Astrocyte (in vitro differentiated cells and primary cell): ENCODE data around the gene GNE.

ENCODE experiments used
- EZH2 ChIP-seq: IDR thresholded peaks from 2 replicates; pipeline ENCODE4 v1.6.1; 2012; ENCODE audit warnings: mild to moderate bottlenecking, low read length, inconsistent platforms; ENCODE audit not compliant: insufficient read depth
- TF ChIP-seq, protein P1 (sequence below): IDR thresholded peaks from 2 replicates; pipeline ENCODE4 v1.5.1; 2011; ENCODE audit warnings: low read depth, mild to moderate bottlenecking, inconsistent platforms, low read length, moderate library complexity; ENCODE audit not compliant: insufficient read depth

DNA sequence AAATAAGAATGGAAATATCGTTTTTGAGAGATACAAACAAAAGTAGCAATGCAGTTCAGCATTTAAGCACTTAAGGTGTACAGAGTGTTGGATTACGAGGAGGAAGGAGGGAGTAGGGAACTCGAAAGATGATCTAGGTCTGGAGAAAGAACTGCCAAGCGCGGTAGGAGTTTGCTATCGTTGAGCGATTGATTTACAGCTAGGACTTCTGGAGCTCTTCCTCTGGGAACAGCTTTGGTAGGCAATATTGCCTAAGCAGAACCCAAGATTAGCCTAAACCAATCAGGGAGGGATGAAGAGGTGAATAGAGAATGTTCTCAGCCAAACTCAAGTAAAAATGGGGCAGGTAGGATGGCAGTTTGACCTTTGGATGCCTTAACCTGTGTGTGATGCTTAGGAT is 66.6 kb downstream of the GNE start:
- TF ChIP-seq, protein P1, sequence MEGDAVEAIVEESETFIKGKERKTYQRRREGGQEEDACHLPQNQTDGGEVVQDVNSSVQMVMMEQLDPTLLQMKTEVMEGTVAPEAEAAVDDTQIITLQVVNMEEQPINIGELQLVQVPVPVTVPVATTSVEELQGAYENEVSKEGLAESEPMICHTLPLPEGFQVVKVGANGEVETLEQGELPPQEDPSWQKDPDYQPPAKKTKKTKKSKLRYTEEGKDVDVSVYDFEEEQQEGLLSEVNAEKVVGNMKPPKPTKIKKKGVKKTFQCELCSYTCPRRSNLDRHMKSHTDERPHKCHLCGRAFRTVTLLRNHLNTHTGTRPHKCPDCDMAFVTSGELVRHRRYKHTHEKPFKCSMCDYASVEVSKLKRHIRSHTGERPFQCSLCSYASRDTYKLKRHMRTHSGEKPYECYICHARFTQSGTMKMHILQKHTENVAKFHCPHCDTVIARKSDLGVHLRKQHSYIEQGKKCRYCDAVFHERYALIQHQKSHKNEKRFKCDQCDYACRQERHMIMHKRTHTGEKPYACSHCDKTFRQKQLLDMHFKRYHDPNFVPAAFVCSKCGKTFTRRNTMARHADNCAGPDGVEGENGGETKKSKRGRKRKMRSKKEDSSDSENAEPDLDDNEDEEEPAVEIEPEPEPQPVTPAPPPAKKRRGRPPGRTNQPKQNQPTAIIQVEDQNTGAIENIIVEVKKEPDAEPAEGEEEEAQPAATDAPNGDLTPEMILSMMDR: no peak
- TF ChIP-seq EZH2: no peak
